GM18861 (cell line): ENCODE measurements around the gene IMPDH2.
A peak's percentile ranks its signal among the peaks of the same experiment; 100 is the strongest.

Source experiments
- ATAC-seq: cut with Tn5 transposase; IDR thresholded peaks from one replicate; pipeline ENCODE4 v1.9.1; 2021; ENCODE audit not compliant: unreplicated experiment

Gene IMPDH2

DNA sequence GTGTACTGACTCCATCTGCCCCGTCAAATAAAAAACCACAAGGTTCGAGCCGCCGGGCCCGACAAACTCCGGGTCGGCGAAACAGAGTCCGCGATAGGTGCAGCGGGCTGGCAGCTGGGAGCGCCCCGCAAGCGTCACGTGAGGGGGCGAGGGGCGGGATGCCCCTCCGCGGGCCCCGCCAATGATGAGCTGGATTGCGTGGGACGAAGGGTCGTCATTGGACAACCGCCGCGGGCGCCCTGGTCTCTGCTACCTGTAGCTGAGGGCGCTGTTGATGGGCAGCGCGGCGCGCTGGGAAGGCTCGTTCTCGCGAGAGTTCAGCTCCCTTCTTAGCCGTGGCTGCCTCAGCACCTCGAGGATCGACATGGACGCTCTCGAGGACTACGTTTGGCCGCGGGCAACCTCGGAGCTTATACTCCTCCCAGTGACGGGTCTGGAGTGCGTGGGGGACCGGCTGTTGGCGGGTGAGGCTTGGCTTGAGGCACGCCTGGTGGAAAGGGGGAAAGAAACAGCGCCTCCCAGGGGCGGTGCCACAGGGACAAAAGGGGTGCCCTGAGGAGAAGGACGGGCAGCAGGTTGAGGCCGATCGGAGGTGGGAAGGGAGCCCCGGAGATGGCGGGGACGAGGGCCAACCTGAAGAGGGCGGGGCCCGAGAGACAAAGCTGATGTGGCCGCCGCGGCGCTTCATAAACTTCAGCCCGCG lies 22.0 kb downstream of the IMPDH2 start, which contains the start of gene WDR6:
TSS of gene WDR6 (plus strand) at position 324 of the 703 bp plus-strand sequence. CDS start at position 365, 41 bp downstream.
- peak; percentile 85 for ATAC-seq

GRCh38 chr3:49006408-49007067 lies 22.7 kb downstream of the IMPDH2 start:
- no peak for ATAC-seq

GRCh38 chr3:49005998-49006397 lies 23.2 kb downstream of the IMPDH2 start:
- no peak for ATAC-seq

DNA sequence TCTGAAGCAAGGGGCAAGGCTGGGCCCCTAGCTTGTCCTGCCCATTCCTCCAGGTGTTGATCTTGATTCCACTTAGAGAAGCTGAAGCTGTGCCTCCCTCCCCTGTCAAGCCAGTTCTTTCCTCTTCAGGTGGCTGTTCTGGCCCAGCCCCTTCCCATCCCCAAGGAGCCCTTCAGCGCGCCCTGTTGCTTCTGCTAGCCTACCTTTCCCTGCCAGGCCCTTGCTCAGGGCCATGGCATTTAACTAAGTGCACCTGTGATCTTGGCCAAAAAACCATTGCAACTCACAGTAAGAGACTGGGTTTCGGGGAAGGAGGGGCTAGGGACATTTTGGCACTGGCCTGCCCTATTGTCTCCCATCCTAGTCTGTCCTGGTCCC lies 23.9 kb downstream of the IMPDH2 start:
- ATAC-seq, result no peak

DNA sequence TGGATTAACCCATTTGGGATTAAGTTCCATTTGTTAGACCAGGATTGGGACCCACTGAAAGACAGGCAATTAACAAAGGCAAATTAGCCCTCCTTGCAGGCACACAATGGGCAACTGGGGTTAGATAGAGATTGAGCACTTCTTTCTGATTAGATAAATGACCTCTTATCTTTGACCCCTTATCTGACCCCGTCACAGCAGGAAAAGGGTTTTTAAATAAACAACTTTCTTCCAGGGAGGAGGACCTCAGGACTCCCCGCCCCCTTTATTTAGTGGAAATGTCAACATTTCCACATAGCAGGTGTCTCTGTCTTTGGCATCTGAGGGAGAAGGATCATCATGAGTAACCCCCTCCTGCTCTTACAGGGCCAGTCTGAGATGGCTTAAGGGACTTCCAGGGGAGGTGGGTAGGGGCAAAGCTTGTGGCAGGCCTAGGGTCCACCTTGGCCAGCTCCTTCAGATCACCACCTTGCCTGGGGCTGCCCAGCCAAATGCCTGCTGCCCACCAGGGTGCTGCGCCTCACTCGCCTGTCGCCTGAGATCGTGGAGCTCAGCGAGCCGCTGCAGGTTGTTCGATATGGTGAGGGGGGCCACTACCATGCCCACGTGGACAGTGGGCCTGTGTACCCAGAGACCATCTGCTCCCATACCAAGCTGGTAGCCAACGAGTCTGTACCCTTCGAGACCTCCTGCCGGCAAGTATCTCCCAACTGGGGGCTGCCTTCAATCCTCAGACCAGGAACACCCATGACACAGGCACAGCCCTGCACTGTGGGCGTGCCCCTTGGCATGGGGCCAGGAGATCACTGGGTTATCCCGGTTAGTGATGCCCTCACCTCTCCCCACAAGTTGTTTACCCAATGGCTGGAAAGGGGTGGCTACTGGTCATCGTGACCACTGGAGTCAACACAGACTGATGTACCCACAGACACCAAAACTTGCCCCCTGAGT lies 24.6 kb downstream of the IMPDH2 start:
- no peak for ATAC-seq

DNA sequence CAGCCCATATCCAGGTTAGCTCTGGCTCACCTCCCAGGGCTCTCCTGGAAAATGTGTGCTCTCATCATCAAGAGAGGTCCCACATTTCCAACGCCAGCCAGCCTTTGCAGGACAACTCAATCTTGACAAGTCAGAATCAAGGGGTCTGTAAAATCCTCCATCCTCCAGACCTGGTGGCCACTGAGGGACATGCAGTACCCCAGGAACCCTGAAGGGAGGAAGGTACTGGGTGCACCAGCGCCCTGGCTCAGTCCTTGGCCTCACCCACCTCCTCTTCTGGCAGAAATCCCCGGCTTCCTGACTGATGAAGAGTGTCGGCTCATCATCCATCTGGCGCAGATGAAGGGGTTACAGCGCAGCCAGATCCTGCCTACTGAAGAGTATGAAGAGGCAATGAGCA lies 28.0 kb downstream of the IMPDH2 start:
- no peak for ATAC-seq

DNA sequence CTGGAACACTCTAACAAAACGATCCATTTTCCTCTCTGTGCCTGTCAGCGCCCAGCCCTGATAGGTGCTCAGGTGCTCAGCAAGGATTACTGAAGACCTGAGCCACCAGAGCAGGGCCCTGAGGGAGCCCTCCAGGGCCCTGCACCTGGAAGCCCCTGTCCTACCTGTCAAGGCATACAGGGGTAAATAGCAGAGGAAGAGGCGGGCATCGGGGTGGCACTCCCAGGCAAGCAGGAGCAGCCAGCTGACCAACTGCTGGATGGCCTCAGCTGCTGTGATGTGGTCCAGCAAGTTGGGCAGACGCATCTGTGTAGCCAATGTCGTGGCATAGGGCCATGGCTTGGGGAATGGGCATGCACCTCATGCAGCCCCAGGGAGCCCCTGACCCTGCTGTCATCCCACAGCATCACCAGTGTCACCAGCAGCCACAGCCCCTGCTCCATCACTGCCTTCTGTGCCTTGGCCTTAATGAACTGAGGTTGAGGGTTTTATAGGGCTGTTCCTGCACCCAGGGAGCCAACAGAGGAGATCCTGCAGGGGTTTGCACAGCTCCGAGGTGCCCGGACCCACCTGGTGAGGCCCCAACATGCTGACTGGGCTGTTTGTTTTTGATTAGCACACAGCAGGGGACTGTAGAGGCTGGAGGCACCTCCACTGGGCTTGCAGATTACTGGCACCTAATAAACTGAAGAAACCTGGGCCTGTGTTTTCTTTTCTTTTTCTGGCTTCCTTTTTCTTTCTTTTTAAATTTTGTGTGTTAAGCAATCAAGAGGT lies 29.9 kb downstream of the IMPDH2 start:
- ATAC-seq, result no peak

- ATAC-seq, result no peak
These were observed 31.2 kb downstream of the IMPDH2 start for GRCh38 chr3:48997714-48998637.

DNA sequence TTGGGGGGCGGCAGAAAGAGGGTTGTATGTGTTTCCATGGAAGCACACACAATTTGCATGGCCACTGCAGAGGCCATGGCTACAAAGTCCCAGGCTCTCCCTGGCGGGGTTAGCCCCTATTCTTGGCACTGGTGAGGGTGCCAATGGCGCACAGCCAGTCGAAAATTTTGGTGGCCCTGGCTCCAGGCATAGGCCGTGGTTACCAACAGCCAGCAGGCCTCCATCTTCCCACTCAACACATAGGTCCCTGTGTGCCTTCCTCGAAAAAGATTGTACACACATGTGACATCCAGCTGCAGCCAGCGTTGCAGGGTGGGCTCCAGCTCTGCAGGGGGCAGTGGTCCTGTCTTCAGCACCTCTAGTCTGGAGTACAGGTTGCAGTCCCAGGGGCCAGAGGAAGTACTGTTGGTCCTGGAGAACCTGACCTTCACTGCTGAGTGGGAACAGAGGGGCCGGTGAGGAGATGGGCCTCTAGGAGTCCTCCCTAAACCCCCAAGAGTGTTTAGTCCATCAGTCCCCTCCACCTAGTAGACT lies 32.0 kb downstream of the IMPDH2 start:
- no peak for ATAC-seq

GRCh38 chr3:48996640-48997039 lies 32.6 kb downstream of the IMPDH2 start:
- ATAC-seq, result no peak

DNA sequence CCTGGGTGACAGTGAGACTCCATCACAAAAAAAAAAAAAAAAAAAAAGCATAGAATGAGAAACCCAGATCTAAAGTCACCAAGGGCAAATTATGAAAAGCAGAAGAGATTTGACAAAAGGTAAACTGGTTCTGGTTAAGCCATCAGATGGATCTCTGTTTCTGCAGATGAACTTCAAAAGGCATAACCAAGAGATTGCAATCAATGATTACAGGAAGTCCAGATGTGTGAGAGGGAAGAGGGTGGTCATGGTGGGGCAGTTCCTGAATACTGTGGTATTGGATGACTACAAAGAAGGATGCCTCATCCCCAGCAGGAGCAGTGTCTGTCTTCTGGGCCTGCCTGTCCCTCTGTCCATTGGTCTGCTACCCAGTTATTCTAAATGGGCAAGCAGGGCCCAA lies 35.4 kb downstream of the IMPDH2 start:
- no peak for ATAC-seq

- ATAC-seq, result no peak
These were observed 37.2 kb downstream of the IMPDH2 start for GRCh38 chr3:48991851-48992545.

DNA sequence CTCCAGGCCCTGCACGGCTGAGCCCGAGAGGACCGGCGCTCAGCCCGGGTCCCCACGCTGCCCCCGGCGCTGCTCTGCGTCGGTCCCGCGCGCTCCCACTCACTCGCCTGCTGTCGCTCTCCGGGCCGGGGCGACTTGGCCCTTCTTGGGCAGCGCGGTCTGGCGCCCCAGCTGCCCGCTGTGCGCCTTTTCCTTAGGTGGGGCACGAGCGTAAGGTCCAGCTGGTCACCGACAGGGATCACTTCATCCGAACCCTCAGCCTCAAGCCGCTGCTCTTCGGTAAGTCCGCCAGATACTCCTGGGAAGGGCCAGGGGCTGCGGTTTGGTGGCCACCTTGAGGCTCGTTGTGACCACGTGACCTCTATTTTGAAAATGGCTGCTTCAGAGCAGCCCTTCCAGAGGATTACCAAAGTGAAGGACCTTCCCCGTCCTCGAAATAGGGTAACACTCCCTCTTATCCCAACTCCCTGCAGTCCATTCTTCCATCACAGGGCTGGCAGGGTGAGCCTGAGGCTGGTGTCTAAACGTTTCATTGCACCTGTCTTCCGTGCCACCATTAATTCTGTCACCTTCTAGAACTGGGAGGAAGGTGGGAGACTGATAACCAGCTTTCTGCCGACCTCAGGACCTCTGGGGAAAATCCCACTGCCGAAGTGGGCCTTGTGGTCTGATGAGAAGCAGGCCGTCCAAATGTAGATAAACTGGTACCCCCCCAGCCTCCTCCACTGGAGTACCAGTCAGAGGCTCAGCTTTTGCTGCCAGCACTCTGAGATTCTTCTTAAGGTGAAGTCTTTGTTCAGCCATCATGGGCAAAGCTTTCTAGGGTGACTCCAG lies 38.3 kb downstream of the IMPDH2 start:
- ATAC-seq, result no peak

- peak; percentile 47 for ATAC-seq
These were observed 39.2 kb downstream of the IMPDH2 start, which contains the start of gene P4HTM for GRCh38 chr3:48989796-48990635. P4HTM (plus strand) TSS chr3:48990241; CDS start chr3:48990257, 16 bp downstream.

- ATAC-seq, result no peak
These were observed 39.9 kb downstream of the IMPDH2 start for GRCh38 chr3:48989126-48989795.

- ATAC-seq, result no peak
These were observed 43.3 kb downstream of the IMPDH2 start for GRCh38 chr3:48985831-48986376.
